Measurements from ENCODE around the gene TRAPPC6A.

TRAPPC6A gene

GRCh38 chr19:45163751-45164460, 14.1 kb downstream of the TRAPPC6A start:
- no peak for DNase-seq (ENCODE audit: low read depth)

- no peak for DNase-seq (ENCODE audit: low read depth)
These were observed 14.9 kb downstream of the TRAPPC6A start for GRCh38 chr19:45163156-45163555.

- no peak for DNase-seq (ENCODE audit: low read depth)
These were observed 15.4 kb downstream of the TRAPPC6A start for GRCh38 chr19:45162608-45163143.

- DNase-seq (ENCODE audit: low read depth) = no peak
These were observed 16.1 kb downstream of the TRAPPC6A start for GRCh38 chr19:45161738-45162607.

GRCh38 chr19:45160870-45161737, 16.9 kb downstream of the TRAPPC6A start, which contains the start of gene NKPD1:
TSS of gene NKPD1 (minus strand) at chr19:45160982. CDS start at chr19:45160150, 832 bp downstream.
- no peak for DNase-seq (ENCODE audit: low read depth)

- DNase-seq (ENCODE audit: low read depth) = no peak
These were observed 18.1 kb downstream of the TRAPPC6A start for GRCh38 chr19:45159971-45160324.

GRCh38 chr19:45159210-45159970, 18.6 kb downstream of the TRAPPC6A start:
- DNase-seq (ENCODE audit: low read depth) = no peak

GRCh38 chr19:45158503-45159209, 19.4 kb downstream of the TRAPPC6A start:
- DNase-seq (ENCODE audit: low read depth) = no peak

DNA sequence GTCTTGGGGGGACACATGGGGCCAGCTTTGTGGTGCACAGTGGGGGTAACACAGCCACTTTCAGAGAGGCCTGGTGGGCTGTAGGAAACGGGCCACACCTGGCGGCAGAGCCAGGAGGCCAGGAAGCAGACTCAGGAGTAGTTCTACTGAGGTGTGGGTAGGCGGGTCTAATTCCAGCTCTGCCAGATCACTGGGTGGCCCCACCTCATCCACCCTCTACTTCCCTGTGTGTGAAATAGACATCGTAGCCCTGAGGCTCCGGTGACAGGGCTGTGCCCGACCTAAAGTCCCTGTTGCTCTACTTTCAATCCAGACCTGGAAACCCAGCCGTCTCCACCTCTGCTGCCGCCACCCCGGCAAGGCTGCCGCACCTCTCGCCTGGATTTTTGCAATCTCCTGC, 21.3 kb downstream of the TRAPPC6A start:
- DNase-seq (ENCODE audit: low read depth) = no peak

DNA sequence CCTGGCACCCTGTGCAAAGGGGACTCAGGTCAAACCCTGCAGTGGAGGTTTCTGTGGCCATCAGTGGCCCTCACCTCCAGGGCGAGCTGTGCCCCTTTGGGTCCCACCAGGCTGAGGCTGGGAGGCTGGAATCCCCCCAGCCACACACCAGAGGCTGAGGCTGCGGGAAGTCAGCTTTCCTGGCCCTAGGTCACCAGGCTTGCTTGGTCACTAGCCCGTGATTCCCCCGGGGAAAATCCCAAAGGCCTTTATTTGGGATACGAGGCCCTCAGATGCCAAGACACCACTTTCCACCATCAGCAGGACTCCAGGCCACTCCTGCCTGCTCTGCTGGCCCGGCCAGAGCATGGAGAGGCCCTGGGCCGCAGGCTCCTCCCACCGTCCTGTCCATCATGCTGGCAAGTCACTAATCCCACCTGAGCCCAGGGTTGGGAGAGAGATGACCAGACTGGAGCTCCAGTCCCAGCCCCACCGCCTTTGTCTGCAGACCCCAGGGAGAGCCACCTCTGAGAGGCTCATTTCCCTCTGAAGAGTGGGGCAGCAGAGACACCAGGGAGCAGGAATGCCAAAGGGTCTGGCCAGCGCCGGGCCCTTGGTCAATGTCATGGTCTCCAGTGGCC, 21.9 kb downstream of the TRAPPC6A start:
- no peak for DNase-seq (ENCODE audit: low read depth)

GRCh38 chr19:45154064-45154827, 23.8 kb downstream of the TRAPPC6A start:
- no peak for DNase-seq (ENCODE audit: low read depth)

DNA sequence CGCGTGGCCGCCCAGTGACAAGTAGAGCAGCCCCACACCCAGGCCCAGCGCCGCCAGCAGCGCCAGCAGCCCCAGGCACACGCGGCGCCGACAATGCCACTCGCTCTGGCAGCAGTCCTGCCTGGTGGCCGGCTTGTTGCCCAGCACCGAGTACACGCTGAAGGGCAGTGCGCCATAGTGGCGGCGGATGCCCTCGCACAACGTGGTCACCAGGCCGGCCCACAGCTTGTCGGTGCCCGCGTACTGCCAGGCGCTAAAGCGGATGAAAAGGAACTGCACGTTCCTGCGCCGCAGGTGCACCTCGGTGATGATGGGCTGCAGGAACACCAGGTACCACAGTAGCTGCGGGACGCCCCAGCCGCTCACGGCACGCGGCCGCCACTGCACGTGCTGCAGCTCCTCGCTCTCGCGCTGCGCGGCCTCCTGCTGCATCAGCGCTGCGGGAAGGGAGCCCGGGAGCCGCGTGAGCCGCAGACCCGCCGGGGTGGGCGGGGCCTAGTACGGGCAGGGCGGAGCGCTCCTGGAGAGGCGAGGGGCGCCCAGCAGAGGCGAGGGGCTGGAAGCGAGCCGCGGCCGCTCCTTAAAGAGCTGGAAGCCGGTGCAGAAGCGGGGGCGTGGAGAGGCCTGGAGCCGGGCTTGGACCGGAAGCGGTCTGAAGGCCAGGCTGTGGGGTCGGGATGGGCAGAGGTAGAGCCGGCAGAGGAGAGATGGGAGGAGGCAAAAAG, 24.5 kb downstream of the TRAPPC6A start:
- no peak for DNase-seq (ENCODE audit: low read depth)

GRCh38 chr19:45152504-45153338, 25.3 kb downstream of the TRAPPC6A start:
- DNase-seq (ENCODE audit: low read depth) = no peak

- DNase-seq (ENCODE audit: low read depth) = no peak
These were observed 26.1 kb downstream of the TRAPPC6A start for GRCh38 chr19:45151821-45152503.

GRCh38 chr19:45151320-45151719, 26.7 kb downstream of the TRAPPC6A start:
- DNase-seq (ENCODE audit: low read depth) = no peak

DNA sequence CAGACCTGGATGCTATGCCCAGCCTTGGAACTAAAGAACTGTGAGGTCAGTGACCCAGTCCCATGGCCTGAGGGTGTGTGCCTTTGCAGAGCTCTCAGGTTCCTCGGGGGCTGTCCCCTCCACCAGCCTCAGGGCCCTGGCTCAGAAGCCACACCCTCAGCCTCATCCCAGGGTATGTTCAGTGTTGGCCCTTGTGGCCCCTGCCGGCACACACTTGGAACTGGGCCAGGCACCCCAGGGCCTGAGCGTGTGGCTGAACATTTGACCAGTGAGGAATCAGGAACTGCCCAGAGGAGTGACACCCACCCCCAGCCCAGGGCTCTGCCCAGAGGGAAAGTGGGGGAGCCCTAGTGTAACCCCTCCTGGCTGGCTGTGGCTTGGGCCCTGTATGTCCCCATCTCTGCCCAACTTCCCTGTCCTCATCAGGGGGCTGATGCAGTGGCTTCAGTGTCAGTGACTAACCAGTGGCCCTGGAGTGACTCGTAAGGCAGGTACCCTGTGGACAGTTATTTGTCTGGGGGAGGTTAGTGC, 27.2 kb downstream of the TRAPPC6A start:
- DNase-seq (ENCODE audit: low read depth) = no peak

DNA sequence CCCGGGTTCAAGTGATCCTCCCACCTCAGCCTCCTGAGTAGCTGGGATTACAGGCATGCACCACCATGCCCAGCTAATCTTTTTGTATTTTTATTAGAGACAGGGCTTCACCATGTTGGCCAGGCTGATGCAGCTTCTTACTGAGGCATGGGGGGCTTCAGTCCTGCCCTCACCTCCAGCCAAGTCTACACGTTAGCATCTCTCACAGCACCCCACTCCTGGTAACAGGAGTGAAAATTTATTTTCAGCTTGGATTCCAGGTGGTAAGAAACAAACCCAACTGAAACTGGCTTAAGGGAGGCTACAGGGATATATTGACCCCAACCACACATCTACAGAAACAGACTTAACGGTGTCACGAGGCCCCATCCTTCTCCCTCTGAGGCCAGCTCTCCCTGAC, 27.9 kb downstream of the TRAPPC6A start:
- DNase-seq (ENCODE audit: low read depth) = no peak
